ENCODE measurements around the gene RFC2. TPM values are rescaled to one million over a fixed set of nuclear protein-coding genes. Genes with fewer than 3 reads are reported as not detected.

RFC2 gene
- total and polyA plus RNA-seq, 2 of the 8 experiments (the other 6 are each of a cell fraction or from before 2014, with no cell fraction given), result 52.9 to 85.4 TPM

DNA sequence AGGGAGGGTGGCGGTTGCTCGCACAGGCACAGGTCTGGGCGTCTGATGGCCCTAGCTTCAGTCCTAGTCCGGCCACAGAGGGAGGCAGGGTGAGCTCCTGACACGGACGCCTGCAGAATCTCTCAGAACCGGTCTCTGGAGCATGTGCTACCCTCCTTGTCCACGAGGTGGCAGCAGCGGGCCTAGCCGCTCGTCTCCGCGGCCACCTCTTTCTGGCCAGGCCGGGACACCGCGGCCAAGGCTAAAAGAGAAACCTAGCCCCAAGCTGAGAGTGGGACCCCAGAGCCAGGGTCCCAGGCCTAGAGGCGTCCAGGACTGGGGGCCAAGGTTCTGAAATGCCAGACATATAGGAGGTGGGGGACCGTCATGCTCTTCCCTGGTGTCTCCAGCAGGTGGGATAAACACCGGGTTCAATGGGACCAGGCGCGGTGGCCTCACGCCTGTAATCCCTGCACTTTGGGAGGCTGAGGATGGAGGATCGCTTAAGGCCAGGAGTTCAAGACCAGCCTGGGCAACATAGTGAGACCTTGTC lies 47.5 kb downstream of the RFC2 start (continued):
- TF ChIP-seq CHD2 (IDR thresholded peaks at IDR 0.05; ENCODE audit: low read length) (no peak), POLR2A (IDR thresholded peaks at IDR 0.05; ENCODE audit: control extremely low read depth in 1 of 2, low read depth in 2 of 2, low read length in 2 of 2) (no peak), BACH1 (IDR thresholded peaks at IDR 0.05; ENCODE audit: low read length) (no peak), CBX5 (IDR thresholded peaks at IDR 0.05; ENCODE audit: low read depth, low read length) (no peak), PHF8 (conservative IDR thresholded peaks at IDR 0.05; ENCODE audit: low read depth, low read length) (no peak), HDAC2 (IDR thresholded peaks at IDR 0.05; ENCODE audit: borderline replicate concordance in 1 of 2, low read depth in 2 of 2, low read length in 2 of 2) (no peak), CTBP2 (IDR thresholded peaks at IDR 0.05; ENCODE audit: borderline replicate concordance, insufficient read depth, insufficient read length, low read length) (no peak), TEAD4 (IDR thresholded peaks at IDR 0.05; ENCODE audit: low read depth, low read length) (no peak), ASH2L (IDR thresholded peaks at IDR 0.05; ENCODE audit: low read length) (peak; percentile 21), RXRA (IDR thresholded peaks at IDR 0.05; ENCODE audit: insufficient read depth, low read depth, low read length) (no peak), CREB1 (IDR thresholded peaks at IDR 0.05) (no peak), GABPA (IDR thresholded peaks at IDR 0.05; ENCODE audit: borderline replicate concordance, insufficient read depth, low read length) (no peak)
- TF ChIP-seq, protein P1, sequence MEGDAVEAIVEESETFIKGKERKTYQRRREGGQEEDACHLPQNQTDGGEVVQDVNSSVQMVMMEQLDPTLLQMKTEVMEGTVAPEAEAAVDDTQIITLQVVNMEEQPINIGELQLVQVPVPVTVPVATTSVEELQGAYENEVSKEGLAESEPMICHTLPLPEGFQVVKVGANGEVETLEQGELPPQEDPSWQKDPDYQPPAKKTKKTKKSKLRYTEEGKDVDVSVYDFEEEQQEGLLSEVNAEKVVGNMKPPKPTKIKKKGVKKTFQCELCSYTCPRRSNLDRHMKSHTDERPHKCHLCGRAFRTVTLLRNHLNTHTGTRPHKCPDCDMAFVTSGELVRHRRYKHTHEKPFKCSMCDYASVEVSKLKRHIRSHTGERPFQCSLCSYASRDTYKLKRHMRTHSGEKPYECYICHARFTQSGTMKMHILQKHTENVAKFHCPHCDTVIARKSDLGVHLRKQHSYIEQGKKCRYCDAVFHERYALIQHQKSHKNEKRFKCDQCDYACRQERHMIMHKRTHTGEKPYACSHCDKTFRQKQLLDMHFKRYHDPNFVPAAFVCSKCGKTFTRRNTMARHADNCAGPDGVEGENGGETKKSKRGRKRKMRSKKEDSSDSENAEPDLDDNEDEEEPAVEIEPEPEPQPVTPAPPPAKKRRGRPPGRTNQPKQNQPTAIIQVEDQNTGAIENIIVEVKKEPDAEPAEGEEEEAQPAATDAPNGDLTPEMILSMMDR (IDR thresholded peaks at IDR 0.05; ENCODE audit: control extremely low read depth in 1 of 3, insufficient read depth in 1 of 3, low read depth in 1 of 3, low read length in 3 of 3), result peak; percentile 93 to 99 (median 95)
- TF ChIP-seq, protein P2, sequence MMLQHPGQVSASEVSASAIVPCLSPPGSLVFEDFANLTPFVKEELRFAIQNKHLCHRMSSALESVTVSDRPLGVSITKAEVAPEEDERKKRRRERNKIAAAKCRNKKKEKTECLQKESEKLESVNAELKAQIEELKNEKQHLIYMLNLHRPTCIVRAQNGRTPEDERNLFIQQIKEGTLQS (IDR thresholded peaks at IDR 0.05; ENCODE audit: insufficient read depth, low read depth, low read length), result no peak

All from H1 (cell line).